ENCODE results near the gene ARHGEF11.

- TF ChIP-seq USF1 (CRISPR knock-in tag; IDR thresholded peaks at IDR 0.05) (no peak), CTCF (IDR thresholded peaks at IDR 0.05) (no peak), HMGA2 (CRISPR knock-in tag; IDR thresholded peaks at IDR 0.05) (no peak), ZNF263 (CRISPR knock-in tag; IDR thresholded peaks at IDR 0.05; ENCODE audit: low read depth) (no peak), TP53 (CRISPR knock-in tag; IDR thresholded peaks at IDR 0.05) (no peak), MAX (CRISPR knock-in tag; IDR thresholded peaks at IDR 0.05) (no peak), ZNF416 (CRISPR knock-in tag; IDR thresholded peaks at IDR 0.05) (no peak), E2F4 (CRISPR knock-in tag; IDR thresholded peaks at IDR 0.05; ENCODE audit: borderline replicate concordance, low read depth) (no peak), NR1H2 (CRISPR knock-in tag; IDR thresholded peaks at IDR 0.05) (no peak), JUN (CRISPR knock-in tag; IDR thresholded peaks at IDR 0.05) (no peak), E2F5 (CRISPR knock-in tag; IDR thresholded peaks at IDR 0.05) (no peak), CREM (CRISPR knock-in tag; IDR thresholded peaks at IDR 0.05) (no peak)
Observed at GRCh38 chr1:156901590-156901900, 144.0 kb downstream of the ARHGEF11 start.
